HCT116 (cell line): ENCODE results near the gene SCCPDH.
"Not testable (repeated sequence)": the region's sequence is repeated elsewhere in the genome, so short reads cannot be mapped to it uniquely, and the experiment has no call there.

Experiments
- EGR1 ChIP-seq: IDR thresholded peaks from 2 replicates; pipeline ENCODE4 v1.6.1; 2012; ENCODE audit warnings: low read depth
- JUND ChIP-seq: IDR thresholded peaks from 2 replicates; pipeline ENCODE4 v1.6.1; 2012
- POLR2A ChIP-seq: IDR thresholded peaks from 2 replicates; pipeline ENCODE4 v1.7.0; 2011; ENCODE audit warnings: borderline replicate concordance; ENCODE audit not compliant: insufficient read depth, insufficient read length; ENCODE audit errors: extremely low read depth
- RAD21 ChIP-seq: IDR thresholded peaks from 2 replicates; pipeline ENCODE4 v1.6.1; 2012; ENCODE audit warnings: low read depth, mild to moderate bottlenecking
- ZNF274 ChIP-seq: fragments of 200-500 bp; sonication (Bioruptor generic); IDR thresholded peaks from 2 replicates; pipeline ENCODE4 v1.6.1; 2014; ENCODE audit warnings: mild to moderate bottlenecking, low read depth, low read length, inconsistent platforms
- TF ChIP-seq, protein P1 (sequence below), 3 experiments: fragments of 200-600 bp in 1 of 3; sonication (generic) in 1 of 3; IDR thresholded peaks in 2 of 3; conservative IDR thresholded peaks in 1 of 3; 2 replicates each; pipeline ENCODE4 v1.5.1; 2012 to 2017; ENCODE audit warnings: low read depth in 2 of 3, low read length in 2 of 3, antibody characterized with exemption in 1 of 3, borderline replicate concordance in 1 of 3, control low read depth in 1 of 3, mild to moderate bottlenecking in 1 of 3, mixed read lengths in 1 of 3, mixed run types in 1 of 3, moderate library complexity in 1 of 3; ENCODE audit not compliant: insufficient read depth in 1 of 3
- TF ChIP-seq, protein P2 (sequence below): IDR thresholded peaks from 2 replicates; pipeline ENCODE4 v1.6.1; 2011; ENCODE audit warnings: mild to moderate bottlenecking, low read length, moderate library complexity; ENCODE audit not compliant: insufficient replicate concordance; ENCODE audit errors: extremely low read depth

DNA sequence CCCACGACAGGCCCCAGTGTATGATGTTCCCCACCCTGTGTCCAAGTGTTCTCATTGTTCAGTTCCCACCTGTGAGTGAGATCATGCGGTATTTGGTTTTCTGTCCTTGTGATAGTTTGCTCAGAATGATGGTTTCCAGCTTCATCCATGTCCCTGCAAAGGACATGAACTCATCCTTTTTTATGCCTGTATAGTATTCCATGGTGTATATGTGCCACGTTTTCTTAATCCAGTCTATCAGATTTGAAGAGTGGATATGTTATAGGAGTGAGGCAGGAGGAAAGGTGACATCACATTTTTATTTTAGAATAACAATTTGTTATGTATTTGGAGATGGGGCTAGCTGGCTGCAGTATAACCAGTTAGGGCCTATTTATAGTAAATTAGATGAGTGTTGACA is 7.7 kb downstream of the SCCPDH start:
- TF ChIP-seq, protein P1, sequence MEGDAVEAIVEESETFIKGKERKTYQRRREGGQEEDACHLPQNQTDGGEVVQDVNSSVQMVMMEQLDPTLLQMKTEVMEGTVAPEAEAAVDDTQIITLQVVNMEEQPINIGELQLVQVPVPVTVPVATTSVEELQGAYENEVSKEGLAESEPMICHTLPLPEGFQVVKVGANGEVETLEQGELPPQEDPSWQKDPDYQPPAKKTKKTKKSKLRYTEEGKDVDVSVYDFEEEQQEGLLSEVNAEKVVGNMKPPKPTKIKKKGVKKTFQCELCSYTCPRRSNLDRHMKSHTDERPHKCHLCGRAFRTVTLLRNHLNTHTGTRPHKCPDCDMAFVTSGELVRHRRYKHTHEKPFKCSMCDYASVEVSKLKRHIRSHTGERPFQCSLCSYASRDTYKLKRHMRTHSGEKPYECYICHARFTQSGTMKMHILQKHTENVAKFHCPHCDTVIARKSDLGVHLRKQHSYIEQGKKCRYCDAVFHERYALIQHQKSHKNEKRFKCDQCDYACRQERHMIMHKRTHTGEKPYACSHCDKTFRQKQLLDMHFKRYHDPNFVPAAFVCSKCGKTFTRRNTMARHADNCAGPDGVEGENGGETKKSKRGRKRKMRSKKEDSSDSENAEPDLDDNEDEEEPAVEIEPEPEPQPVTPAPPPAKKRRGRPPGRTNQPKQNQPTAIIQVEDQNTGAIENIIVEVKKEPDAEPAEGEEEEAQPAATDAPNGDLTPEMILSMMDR (IDR thresholded peaks at IDR 0.05 in 2 of 3, conservative IDR thresholded peaks at IDR 0.05 in 1 of 3; ENCODE audit: borderline replicate concordance in 1 of 3, insufficient read depth in 1 of 3, low read depth in 2 of 3, low read length in 2 of 3), result not testable (repeated sequence)
- TF ChIP-seq POLR2A, RAD21, JUND, ZNF274, EGR1: not testable (repeated sequence)
- TF ChIP-seq, protein P2, sequence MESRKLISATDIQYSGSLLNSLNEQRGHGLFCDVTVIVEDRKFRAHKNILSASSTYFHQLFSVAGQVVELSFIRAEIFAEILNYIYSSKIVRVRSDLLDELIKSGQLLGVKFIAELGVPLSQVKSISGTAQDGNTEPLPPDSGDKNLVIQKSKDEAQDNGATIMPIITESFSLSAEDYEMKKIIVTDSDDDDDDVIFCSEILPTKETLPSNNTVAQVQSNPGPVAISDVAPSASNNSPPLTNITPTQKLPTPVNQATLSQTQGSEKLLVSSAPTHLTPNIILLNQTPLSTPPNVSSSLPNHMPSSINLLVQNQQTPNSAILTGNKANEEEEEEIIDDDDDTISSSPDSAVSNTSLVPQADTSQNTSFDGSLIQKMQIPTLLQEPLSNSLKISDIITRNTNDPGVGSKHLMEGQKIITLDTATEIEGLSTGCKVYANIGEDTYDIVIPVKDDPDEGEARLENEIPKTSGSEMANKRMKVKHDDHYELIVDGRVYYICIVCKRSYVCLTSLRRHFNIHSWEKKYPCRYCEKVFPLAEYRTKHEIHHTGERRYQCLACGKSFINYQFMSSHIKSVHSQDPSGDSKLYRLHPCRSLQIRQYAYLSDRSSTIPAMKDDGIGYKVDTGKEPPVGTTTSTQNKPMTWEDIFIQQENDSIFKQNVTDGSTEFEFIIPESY, result not testable (repeated sequence)
